ENCODE data around the gene KCNG2.
A peak's percentile ranks its signal among the peaks of the same experiment; 100 is the strongest.

Gene KCNG2

DNA sequence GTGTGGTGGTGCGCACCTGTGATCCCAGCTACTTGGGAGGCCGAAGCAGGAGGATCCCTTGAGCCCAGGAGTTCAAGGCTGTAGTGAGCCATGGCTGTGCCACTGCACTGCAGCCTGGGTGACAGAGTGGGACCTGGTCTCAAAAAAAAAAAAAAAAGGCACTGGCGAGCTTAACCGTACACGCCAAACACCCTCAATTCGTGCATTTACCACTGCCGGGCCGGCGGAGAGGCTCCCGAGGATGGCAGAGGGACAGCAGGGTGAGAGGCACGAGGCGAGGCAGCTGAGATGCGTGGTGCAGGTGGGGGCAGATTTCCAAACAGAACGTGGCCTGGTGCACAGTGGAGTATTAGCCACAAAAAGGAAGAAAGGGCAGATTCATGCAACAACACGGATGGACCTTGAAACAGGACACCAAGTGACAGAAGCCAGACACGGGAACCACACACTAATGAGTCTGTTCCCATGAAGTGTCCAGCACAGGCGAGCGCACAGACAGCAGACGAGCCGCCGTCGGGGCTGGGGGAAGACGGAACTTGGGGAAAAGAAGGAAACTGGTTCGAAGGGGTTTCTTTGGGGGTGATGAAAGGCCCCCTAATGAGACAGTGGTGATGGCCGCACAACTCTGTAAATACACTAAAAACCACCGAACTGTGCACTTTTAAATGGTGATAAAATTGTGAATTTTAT, 126.3 kb downstream of the KCNG2 start:
- no peak for DNase-seq (ENCODE audit: low read depth, low spot score)

DNA sequence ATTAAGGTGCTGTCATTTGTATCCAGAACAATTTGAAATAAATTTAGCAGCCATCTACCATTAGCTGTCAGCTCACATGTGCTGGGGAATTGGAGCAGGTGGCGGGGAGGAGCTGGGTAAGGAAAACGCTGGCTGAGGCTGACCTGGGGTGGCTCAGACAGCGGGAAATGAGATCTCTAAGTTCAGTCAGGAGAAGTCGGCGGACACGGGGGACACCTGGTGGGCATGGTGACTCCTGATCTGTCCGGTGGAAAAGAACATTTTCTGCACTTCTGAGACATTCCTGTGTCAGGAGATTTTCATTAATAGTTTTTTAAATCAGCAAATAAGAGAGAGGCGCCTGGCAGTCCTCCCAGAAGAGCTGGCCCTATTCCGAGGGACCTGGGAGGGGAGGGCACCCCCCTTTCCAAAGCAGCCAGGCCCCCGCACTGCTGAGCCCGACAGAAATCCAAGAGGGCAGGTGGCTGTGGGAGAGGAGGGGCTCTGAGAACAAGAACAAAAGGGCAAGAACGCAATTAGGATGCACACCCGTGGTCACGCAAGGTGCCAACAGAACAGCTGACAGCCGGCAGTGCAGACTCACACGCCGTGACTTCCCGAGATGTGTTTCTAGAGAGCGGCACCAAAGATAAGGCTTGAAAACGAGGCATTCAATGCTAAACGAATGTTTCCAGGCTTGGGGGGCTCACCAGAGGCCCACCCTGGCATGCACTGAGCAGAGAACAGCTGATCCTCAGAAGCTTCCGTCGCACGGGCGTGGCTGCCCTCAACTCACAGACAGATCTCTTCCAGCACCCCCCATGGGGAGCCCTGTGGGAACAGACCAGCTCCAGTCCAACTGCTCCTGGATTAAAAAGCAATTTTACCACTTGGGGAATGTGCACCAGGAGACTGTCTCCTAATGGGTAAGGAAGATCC, 127.3 kb downstream of the KCNG2 start:
- DNase-seq (ENCODE audit: low read depth, low spot score), result no peak

GRCh38 chr18:79926306-79926705, 128.6 kb downstream of the KCNG2 start:
- DNase-seq (ENCODE audit: low read depth, low spot score), result no peak

- no peak for DNase-seq (ENCODE audit: low read depth, low spot score)
Measured at GRCh38 chr18:79926715-79927606, 129.2 kb downstream of the KCNG2 start.

DNA sequence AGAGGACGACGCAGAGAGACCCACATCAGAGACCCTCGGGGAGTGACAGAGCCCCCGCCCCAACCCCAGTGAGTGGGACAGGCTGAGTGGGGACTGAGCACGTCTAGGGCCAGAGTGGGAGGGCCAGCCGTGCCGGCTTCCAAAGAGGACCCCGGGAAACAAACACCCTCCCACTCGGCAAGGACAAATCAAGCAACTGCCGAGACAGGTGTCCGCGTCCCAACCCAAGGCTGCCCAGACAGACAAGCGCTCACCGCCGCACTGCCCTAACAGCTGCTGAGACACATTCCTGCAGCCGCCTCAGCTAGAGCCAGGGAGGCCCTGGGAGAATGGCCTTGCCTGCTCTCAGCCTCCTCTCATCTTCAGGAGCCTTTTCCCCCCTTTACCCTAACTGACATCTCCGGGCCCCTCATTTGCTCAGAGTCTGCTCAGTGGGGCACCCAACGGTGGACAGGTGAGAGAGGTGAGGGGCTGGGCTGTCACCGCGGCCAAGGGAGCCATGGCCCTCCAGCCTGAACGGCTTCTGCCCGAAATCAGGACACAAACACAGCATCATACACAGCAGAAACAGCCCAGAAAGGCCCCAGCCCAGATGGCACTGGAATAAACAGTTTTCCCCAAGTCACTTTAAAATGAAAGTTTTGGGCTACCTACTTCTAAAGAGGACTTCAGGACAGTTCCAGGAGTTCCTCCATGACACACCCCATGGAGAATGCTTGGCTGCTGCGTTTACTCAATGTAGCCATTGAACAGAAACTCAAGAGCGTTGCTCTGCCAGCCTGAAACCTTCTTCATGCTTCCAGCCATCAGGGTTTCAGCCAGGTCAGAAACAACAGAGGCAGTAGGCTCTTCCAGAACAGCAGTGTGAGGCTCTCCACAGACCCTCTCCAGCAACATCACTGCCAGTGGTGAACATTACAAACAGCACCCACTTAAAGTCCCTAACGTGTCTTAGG, 130.1 kb downstream of the KCNG2 start:
- no peak for DNase-seq (ENCODE audit: low read depth, low spot score)

DNA sequence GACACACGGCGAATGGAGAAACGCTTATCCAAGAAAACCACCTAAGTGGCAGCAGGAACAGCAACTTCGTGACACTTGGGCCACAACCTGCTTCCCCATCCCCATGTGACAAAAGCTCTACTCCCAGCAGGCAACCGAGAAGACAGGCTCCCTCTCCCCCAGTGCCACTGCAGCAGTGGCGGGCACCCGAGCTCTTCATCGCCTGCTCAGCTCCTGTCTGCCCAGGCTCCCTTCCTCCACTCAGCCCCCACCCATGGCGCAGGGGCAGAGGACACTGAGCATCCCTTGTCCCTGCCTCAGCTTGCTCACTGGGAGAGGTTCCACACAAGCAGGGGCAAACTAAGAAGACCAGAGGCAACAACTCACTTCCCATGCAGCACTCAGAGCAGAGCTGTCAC, 130.8 kb downstream of the KCNG2 start:
- DNase-seq (ENCODE audit: low read depth, low spot score), result no peak

DNA sequence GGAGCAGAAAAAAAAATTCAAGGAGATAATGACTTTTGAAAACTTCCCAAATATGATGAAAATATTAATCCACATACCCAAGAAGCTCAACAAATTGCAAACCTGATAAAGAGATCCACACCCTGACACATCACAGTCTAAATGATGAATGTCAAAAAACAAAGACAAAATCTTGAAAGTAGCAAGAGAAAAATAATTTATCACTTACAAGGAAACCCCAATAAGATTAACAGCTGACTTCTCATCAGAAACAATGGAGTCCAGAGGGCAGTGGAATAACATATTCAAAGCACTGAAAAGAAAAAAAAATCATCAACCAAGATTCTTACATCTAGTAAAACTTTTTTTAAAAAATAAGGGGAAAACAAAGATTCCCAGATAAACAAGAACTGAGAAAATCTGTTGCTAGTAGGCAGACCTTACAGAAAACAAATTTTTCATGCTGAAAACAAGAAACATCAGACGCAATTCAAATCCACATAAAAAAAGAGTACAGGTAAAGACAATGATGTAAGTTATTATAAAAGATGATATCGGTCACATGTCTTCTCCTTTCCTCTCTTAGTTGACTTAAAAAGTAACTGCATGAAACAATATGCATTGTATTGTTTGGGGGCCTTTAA, 132.4 kb downstream of the KCNG2 start:
- no peak for DNase-seq (ENCODE audit: low read depth, low spot score)

DNA sequence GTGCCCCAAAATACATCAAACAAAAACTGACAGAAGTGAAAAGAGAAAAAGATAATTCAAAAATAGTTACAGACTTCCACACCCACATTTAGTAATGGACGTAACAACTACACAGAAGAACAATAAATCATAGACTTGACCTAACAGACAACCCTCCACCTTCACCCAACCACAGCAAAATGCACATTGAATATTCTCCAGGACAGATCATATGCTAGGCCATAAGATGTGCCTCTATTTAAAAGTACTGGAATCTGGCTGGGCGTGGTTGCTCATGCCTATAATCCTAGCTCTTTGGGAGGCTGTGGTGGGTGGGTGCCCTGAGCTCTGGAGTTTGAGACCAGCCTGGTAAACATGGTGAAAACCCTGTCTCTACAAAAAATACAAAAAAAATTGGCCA, 133.7 kb downstream of the KCNG2 start:
- no peak for DNase-seq (ENCODE audit: low read depth, low spot score)

GRCh38 chr18:79932907-79933306, 135.2 kb downstream of the KCNG2 start:
- DNase-seq (ENCODE audit: low read depth, low spot score), result no peak

DNA sequence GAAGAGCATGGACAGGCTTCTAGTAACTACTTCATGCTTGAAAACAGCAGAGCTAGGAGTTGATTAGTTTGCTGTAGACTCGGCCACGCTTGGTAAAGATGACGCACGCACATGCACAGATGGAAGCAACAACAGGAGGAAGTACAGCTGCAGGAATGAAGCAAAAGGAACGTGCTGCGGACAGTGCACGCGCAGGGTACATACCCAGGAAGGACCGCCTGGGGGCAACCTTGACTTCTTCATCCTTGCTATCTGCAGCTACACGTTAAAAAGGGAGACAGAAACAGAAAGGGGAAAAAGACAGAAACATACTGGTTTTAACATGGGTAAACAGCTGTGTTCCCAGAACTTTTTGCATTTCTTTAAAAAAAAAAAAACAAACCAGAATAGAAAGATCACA, 136.0 kb downstream of the KCNG2 start:
- peak; percentile 57 for DNase-seq (ENCODE audit: low read depth, low spot score)

DNA sequence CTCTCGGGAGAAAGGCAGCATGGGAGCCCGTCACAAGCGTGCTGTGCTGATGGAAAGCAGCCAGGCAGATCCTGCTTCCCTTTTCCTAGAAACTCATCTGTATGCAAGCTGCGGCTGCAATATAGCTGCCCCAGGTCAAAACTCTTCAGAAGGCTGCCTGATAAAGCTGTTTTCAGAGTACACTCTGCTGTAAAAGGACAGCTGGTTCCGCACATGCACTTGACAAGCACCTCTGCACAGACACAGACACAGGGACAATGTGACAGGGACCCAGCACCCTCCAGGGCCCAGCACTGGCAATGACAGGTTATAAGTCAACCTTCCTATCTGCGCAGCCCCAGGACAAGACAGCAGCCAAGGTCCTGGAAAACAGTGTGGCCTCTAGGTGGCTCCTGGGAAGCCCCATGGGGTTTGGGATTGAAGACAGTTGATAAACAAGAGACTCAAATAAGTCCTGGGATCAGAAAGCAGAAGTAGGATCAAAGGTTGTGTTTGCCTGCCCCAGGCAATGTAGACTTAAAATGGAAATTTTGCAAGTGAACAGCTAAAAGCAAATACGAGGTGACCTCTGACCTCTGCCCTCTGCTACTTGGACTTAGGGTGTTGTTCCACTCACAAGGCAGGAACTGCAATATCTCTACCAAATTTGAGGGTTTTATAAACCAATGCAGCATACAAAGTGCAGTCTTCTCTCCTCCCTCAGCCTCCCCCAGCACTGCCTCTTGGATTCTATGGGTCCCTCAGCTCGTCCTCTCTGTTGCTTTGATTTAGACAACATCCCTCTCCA, 136.8 kb downstream of the KCNG2 start:
- DNase-seq (ENCODE audit: low read depth, low spot score), result no peak

DNA sequence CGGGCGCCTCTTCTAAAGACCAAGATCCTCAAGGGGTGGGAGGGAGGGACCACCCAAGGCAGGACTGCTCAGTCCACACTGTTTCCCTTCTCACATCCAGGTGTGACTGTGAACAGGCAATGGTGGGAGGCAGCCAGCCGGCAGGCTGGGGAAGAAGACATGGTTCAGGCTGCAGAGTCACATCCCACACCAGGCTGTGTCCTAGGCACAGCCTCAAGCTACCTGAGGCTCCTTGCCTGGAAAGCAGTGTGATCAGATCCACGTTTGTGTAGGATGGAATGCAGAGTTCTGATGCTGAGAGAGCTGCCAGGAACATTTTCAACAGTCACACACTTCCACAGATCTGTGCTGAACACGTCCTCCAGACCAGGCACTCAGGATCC, 137.4 kb downstream of the KCNG2 start:
- DNase-seq (ENCODE audit: low read depth, low spot score), result no peak

DNA sequence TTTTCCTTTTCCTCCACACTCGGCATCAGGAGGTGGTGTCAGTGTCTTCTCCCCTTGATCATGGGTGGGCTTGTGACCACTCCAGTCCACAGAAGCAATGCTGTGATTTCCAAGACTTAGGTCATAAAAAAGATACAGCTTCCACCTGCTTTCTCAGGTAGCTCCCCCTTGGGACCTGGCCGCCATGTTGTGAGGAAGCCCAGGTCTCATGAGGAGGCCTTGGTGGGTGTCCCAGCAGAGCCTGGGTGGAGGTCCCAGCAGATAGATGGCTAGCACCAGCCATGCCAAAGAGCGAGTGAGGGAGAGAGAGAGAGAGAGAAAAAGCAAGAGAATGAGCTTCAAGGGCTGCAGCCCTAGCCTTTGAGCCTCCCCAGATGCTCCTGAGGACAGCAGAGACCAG, 137.8 kb downstream of the KCNG2 start:
- DNase-seq (ENCODE audit: low read depth, low spot score), result no peak

DNA sequence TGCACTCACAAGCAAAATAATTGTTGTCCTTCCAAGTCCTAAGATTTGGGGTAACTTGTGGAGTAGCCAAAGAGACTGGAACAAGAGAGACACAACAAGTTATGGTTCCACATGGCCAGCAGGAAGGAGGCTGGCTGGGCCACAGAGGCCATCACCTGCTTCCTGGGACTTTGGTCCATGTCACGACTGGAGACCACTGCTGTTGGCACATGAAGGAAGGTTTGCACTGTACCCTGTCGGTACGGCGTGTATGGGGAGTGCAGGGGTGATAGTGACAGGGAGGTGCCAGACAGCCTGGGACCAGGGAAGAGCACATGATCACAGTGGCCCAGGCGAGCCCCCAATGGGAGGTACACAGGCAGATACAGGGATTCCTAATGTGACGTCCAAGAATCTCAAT, 138.2 kb downstream of the KCNG2 start:
- DNase-seq (ENCODE audit: low read depth, low spot score), result no peak

DNA sequence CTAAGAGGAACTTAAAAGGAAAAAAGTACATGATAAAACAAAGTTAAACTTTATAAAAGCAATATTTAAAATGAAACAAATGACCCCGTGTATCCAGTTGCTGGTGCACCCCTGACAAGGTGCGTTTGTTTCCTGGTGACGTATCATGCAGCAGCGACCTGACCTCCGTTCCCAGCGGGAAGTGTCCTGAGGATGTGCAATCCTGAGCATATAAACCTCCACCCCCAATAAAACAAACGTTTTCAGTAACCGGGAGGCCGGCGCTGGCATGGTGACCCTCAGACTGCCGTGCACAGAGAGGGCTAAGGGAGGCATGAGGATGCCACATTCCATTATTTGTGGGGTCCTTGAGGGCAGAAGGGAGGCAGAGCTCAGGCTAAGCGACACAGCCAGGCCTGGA, 138.9 kb downstream of the KCNG2 start:
- DNase-seq (ENCODE audit: low read depth, low spot score), result no peak

- no peak for DNase-seq (ENCODE audit: low read depth, low spot score)
Measured at GRCh38 chr18:79937103-79937860, 139.5 kb downstream of the KCNG2 start.

- DNase-seq (ENCODE audit: low read depth, low spot score), result no peak
Measured at GRCh38 chr18:79938196-79938595, 140.5 kb downstream of the KCNG2 start.

DNA sequence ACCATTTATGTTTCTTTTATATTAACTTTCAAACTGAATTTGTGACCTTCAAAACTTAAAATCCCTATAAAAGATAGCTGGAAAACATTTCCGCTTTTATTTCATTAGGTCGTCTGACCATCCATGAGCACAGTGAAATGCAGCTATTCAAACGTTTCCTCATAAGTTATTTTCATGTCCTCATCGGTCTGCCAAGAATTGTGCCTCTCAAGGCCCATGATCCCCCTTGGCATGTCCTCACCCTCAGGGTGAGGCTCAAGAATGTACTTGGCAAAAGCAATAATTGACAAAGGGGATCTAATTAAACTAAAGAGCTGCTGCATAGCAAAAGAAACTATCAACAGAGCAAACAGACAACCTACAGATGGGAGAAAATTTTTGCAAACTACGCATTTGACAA, 141.4 kb downstream of the KCNG2 start:
- no peak for DNase-seq (ENCODE audit: low read depth, low spot score)
